Inflammatory macrophage treated with lipopolysaccharide for 1 hour (primary cell): Measurements from ENCODE around the gene CTIF.
"Not testable (repeated sequence)": the region's sequence is repeated elsewhere in the genome, so short reads cannot be mapped to it uniquely, and the experiment has no call there.

Source experiments
- DNase-seq, 2 donors: peaks; one replicate each; pipeline ENCODE4 v3.0.0-alpha.2; 2020 to 2022

CTIF gene

DNA sequence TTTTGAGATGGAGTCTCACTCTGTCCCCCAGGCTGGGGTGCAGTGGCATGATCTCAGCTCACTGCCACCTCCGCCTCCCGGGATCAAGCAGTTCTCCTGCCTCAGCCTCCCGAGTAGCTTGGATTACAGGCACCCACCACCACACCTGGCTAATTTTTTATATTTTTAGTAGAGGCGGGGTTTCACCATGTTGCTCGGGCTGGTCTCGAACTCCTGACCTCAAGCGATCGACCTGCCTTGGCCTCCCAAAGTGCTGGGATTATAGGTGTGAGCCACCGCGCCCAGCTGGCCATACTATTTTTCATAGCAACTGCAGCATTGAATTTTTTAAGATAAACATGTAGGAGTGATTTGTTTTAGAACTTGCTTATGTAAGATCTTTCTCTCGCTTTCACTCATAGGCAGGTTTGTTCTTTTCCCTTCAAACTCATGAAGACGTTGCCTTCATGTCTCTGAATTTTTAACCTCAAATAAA lies 273.2 kb downstream of the CTIF start:
- DNase-seq = not testable (repeated sequence)

DNA sequence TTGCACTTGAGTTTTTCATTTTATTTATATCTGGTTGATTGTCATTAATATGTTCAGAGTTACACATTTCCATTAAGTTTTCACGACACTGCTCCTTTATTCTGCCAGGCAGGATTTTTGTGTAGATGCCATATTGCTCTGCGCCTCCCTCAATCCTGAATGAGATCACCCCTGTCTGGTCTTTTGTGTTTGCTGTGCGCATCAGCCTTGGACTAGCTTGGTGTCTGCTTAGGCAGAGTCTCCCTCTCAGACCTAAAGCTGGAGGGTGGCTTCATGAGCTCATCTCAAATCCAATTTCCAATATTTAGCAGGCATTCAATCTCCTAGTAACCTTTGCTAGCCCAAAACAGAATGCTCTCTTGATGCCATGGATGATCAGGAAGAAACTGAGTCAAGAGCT lies 274.5 kb downstream of the CTIF start:
- DNase-seq = no peak

DNA sequence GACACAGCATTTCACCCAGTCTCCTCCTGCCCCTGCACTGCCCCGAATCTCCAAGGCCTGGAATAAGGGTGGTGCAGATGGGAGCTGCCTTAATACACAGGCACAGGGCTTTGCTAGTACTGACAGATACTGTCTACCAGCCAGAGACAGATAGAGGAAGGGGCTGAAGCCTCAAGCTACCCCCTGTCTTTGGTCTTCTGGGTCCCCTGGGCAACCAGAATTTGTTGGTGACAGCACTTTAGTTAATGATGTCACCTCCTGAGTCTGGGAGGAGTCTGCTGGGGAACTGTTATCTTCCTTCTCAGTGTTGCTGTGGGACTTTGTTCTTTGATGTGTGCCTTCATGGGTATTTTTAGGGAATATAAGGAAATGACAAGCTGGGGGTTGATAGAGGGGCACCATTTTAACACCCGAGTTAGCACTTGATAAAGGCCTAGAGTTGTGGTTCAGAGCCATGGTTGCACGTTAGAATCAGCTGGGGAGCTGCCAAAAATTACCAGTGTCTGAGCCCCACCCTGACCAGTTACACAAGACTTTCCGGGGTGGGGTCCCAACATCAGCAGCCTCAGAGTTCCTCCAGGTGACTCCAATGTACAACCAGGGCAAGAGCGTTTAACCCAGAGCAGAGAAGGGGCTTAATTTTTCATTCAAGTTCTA lies 275.1 kb downstream of the CTIF start:
- peak; percentile 49 to 65 for DNase-seq

DNA sequence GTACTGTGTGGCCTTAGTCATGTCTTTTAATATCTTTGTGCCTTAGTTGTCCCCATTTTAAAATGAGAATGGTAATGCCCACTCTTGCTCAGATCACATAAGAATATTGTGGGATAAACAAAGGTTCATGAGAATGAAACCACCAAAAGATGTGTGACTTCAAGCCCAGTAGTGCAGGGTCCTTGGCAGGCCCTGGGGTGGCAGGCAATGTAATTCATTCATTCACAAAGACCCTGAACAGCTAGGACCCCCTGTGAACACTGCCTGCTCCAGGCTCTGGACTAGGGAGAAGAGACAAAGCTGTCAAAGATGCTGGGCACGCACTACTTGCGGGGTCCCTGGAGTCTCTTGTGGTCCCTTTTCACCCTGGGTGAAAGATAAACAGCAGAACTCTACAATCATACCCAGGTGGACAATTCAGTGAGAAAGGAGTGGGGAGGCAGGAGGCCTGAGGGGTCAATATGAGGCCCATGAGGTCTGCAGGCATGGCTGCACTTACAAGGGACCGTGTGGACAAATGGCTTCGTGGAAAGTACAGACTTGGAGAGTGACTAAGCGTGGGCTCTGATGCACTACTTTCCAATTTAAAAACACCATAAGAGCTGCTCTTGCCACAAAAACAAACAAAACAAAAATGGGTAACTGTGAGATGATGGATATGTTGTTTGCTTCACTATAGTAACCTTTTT lies 275.8 kb downstream of the CTIF start:
- DNase-seq = peak; percentile 67 to 79

DNA sequence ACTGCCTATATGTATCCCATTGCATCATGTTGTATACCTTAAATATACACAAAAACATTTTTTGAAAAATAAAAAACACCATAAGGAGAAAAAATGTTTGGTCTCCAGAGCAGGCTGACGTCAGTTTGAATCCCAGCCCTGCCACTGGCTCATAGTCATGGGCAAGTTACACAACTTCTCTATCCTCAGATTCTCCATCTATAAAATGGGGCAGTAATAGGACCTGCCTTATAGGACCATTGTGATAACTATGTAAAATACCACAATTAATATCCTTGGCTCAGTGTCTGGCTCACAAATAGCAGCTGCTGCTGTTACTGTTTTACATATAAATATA lies 276.3 kb downstream of the CTIF start:
- DNase-seq = no peak

DNA sequence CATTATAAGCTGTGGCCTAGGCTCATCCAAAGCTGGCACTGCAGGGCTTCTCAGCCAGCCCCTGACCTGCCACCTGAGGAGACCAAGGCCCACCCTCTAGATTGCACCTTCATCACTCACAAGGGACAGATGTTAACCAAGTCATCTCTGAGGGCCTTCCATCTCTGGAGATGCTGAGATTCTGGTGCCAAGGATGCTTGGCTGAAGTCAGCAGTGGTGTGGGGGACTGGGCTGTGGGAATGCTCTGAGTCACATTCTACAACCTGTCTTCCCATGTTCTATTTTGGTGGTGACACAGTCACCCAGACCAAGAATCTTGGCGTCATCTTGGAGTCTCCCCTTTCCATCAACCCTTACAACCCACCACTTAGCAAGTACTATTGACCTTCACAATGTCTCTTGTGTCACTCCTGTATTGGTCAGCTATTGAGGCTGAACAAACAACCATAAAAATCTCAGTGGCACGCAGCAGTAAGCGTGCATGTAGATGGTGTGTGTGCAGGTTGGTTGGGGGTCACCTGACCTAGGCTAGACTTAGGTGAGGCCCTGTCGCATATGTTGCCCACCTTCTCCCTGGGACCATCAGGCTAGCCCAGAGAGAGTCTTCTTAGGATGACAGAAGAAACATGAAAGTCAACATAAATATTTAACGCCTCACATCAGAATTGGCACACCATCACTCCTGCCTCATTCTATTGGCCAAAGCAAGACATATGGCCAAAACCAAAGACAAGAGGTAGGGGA lies 276.9 kb downstream of the CTIF start:
- DNase-seq = peak in 1 of 2 donors; percentile 75

DNA sequence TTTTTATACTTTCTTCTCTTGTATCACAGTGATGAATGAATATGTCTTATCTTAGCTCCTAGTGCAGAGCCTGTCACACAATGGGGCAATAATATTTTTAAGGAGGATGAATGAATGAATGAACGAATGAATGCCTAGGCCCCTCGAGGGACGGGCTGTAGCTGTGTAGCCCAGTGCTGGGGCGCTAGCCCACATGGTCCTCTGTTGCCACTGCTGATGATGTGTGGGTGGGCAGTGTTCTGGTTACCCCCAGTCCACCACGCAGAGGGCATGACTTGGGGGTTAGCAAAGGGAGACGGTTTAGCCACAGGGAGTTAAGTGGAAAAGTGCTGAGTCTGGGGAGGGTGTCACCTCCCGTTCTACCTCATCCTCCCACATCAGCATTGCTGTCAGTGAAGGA lies 277.7 kb downstream of the CTIF start:
- no peak for DNase-seq

DNA sequence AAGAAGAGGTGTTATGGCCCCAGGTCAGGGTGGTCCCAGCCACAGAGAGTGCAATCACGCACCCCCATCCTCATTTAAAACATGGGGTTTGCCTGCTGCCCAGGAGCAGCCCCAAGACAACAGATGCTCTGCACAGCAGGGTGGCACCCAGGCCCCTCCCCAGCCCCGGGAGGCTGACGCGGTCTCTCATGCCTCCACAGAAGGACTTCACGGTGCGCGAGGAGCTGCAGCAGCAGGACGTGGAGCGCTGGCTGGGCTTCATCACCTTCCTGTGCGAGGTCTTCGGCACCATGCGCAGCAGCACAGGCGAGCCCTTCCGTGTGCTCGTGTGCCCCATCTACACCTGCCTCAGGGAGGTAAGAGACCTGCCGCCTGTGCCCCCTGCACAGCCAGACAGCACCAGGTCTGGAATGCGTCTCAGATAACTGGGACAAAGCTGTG lies 278.2 kb downstream of the CTIF start:
- no peak for DNase-seq

DNA sequence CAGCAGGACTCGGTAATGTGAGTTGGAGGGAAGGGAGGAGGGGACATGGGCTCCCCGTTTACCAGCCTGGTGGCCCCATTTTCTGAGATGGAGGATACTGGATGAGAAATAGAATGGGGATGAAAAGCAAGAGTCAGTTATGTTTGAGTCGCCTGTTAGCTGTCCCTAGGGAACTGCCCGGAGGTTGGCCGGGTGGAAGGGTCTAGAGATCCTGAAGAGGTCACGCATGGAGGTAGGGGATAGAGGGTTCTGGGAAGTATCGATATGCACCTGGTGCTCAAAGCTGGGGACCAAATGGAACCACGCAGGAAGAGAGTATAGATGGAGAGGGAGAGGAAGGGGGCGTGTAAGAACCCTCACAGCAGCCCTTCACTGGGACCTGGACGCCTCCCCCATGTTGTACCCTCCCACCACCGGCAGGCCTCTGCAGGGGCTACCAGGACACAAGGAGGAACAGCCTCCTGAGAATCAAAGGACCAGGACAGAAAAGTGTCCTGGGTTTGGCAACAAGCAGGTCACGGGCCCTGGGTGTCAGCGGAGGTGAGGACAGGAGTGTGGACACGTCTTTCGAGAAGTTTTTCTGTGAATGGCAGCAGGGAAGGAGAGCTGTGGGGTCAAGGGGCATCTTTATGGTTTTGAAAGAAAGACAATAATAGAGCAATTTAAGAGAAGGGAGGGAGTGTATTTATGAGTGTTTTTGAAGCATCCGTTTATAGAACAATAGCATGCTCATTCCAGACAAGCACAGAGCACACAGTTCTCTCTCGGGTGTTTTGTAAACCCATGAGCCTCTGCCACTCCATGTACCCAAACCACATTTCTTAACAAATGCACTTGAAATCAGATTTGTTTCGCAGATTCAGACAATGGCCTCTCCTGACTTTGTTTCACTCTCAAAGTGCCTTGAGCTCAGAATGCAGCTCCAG lies 279.8 kb downstream of the CTIF start:
- DNase-seq = no peak

DNA sequence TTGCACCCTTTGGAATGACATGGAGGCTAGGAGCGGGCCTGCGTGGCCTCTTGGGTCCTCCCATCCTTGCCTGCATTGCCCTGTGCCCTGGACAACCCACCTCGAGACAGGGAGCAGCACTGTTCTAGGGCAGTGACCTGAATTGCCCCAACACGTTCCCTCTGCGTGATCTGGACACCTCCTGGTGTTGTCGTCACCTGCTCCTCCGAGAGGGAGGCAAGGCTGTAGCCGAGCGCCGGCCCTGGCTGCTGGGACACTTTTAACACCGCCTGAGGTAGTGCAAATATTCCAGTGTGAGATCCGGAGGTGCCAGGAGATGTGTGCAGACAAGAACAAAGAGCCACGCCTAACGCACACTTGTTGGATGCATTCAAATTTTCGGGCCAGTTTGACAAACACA lies 280.4 kb downstream of the CTIF start:
- no peak for DNase-seq

DNA sequence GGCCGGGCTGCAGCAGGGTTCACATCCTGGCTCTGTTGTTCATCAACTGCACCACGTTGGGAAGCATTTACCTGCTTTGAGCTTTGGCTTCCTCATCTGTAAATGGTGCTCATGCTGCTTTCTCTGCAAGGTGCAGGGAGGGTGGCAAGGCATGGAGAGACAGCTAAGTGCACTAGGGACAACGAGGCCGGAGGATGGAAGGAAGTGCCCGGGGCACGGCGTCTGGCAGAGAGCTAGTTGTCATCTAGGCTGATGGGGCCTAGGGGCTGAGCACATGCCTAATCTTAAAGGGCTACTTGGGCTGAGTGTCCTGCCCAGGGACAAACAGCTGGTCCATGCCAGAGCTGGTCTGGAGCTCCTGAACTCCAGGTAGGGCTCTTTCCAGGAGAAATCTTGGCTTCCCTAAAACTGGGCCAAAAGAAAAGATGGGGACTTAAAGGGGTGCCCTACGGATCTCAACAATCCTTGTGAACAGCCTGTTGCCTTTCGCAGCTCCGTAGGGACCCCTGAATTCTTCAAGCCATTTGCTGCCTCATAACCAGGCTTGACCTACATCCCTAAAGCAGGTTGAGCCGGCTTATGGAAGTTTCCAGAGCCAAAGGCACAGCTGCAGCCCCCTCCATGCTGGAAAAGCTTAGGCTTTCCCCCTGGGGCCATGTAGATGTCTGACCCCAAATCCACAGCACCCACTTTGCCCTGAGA lies 281.1 kb downstream of the CTIF start:
- no peak for DNase-seq

DNA sequence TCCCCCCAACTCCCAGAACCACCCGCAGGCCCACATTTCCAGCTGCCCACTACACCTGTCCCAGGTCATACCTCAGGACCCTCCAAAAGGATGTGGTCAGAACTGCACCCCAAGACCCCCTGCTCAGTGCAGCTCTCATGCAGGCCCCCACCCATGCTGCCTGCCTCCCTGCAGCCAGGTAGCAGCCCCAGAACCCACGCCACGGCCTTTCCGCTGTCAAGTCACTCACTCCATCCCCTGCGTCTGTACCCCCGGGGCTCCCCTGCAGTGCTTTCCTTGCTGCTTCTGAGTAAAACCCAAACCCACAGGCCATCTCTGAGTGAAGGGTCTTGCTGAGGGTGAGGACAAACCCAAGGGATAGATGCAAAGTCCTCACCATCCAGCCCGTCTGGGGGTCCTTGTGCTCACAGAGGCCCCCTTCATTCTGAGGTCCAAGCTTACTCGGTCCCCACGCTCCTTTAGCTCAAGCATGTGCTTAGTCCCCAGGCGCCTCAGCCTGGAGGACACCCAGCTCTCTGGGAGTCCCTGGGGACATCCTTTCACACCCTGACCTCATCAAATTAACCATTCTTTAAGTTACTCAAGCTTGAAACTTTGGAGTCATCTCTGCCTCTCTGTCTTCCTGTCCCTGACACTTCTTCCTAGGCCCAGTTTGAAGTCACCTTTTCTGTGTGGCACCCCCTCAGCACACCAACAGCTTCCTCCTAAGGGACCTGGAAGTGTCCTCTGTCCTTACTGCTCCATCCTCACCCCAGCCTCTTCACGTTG lies 281.8 kb downstream of the CTIF start:
- no peak for DNase-seq

DNA sequence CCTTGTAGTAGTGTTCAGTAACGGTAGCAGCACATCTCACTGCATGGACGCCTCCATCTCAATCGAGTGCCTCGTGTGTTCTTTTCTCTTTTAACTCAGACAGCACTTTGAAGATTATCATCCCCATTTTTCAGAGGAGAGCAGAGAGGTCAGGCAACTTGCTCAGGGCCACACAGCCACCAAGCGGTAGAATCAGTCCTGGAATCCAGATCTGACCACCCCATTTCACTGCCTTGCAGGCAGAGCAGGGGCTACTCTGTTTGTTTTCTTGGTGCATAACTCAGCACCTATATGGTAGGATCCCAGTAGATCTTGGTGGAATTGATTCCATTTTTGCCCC lies 282.4 kb downstream of the CTIF start:
- no peak for DNase-seq

DNA sequence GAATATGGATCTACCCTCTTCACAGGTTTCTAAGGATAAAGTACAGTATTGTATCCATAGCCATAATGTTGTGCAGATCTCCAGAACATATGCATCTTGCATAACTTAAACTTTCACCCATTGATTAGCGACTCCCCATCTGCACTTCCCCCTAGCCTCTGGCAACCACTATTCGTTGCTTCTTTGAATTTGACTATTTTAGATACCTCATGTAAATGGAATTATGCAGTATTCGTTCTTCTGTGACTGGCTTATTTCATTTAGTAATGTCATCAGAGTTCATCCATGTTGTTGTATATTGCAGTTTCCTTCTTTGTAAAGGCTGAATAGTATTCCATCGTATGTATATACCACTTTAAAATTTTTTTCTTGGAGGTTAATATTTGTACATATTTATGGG lies 283.0 kb downstream of the CTIF start:
- no peak for DNase-seq

DNA sequence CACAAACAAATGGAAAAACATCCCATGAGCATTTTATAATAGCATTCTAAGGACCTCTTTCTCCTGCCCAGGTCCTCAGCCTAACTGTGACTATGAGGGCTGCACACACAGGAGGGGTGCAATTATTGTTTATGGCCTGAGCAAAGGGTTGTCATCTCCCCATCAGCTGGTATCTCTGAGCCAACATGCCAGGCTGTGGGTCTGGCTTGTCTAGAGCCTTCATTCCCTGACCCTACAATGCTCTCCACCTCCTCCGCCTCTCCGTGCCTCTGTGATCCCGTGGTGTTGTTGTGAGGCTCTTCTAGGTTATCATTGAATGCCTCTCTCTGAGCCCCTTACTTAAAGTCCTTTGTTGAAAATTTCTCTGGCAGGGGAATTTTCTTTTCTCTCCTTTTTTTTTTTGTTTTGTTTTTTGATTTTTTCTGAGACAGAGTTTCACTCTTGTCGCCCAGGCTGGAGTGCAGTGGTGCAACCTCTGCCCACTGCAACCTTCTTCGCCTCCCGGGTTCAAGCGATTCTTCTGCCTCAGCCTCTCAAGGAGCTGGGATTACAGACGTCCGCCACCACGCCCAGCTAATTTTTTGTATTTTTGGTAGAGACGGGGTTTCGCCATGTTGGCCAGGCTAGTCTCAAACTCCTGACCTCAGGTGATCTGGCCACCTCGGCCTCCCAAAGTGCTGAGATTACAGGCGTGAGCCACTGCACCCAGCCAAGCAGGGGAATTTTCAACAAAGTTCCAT lies 285.6 kb downstream of the CTIF start:
- DNase-seq = no peak

DNA sequence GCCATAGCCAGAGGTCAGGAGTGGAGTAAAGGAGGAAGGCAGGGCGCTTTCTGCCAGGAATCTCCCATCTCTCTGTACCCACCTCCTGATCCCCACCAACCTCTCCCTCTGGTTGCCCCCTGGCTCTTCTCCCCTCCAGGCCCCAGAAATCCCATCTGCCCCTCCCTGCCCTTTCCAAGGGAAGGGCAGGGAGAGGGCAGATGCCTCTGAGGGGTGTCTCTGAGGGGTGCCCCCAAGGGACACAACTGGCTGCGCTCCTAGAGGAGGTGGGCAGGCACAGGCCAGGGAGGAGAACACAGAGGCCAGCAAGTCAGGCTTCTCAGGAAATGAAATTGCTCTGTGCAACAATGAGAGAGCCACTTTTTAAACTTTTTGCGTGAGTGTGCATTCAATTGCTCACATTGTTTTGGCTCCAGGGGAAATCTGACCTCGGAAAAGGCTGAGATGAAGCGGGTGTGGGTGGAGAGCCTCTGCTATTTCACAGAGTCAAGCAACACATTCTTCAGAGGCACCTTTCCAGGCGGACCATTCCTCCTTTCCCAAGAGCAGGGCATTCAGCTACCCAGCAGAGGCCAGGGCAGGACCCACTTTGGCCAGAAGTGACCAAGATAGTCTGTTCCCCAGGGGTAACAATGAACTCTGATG lies 286.4 kb downstream of the CTIF start:
- DNase-seq = no peak

DNA sequence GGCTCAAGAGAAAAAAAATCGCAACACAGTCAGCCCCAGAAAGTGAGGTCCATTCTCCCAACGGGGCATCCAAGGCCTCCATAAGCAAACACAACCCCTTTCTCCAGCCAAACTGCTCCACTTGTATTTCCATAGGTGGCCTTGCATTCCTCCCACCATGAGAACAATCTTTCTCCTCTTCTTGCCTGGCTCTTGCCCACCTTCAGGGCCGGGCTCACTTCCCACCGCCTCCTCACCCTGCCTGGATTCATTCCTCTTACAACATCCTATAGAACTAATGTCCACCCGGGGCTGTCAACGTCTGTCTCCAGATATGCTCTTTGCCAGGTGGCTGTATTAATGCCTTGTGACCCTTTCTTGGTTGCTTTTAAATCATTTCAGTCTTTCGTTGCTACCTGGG lies 287.4 kb downstream of the CTIF start:
- DNase-seq = no peak

DNA sequence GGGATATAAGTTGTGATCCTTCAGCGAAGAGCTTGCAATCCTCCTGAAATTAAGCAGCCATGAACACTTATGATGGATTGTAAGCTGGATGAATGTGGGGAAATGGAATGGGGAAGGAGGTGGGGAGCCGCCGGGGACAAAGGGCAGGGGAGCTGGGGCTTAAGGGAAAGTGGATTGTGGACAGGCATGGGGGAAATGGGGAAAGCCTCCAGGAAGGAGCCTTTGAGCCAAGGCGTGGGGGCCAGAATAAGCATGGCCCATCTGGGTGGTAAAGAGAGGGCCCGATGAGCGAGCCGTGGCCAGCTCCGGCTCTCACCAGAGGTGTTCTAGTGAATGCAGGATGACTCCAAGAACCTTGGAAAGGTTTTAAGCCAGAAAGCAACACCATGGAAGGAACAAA lies 288.0 kb downstream of the CTIF start:
- no peak for DNase-seq

DNA sequence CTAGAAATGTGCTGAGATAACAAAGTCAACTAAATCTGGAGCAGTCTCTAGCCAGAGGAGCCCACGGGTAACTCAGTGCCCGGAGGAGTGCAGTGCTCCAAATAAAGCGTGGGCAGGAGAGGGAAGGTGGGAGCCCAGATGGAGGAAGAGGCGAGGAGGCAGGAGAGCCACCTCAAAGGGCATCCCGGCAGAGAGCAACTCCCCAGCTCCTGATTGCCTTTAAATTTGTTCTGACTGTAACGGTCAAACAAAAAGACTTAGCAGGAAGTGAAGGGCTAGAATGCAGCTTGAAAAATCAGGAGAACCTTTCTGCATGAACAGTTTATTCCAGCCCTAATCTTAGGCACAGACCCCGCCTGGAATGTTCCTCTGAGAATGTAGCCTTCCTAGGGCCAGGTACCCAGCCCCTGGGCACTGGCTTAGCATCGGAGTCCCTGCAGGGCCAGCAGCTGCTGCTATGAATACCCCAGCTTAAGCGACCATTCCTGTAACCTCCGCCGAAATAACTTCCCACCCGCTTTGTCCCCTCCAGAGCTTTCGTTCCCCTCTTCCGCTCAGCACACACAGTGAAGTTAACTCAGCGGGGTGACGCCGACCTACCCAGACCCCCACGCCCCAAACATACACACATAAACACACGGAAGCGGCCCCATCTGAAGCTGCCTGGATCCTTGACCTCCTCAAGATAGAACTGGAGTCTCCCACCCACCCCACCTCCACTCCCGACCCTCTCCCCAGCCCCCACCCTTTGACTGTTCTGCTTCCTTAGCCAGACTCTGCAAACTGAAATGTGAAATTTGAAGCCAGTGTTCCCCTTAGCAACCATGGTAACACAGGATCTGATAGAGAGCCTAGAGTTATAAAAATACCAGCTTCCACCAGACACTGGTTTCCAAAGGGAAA lies 288.7 kb downstream of the CTIF start:
- DNase-seq = no peak
